Endodermal cell (in vitro differentiated cells): Measurements from ENCODE around the gene C10orf67. TPM values are rescaled to one million over a fixed set of nuclear protein-coding genes. Genes with fewer than 3 reads are reported as not detected.

Source experiments
- DNase-seq: peaks from one replicate; pipeline ENCODE4 v3.0.0-alpha.2; 2017
- H3K27ac ChIP-seq: 2 replicates; pipeline ENCODE4 v1.5.1; 2013; ENCODE audit warnings: mild to moderate bottlenecking, low read depth, low read length, moderate library complexity
- H3K27me3 ChIP-seq: 2 replicates; pipeline ENCODE4 v1.6.1; 2013; ENCODE audit warnings: mild to moderate bottlenecking, low read length, moderate library complexity; ENCODE audit not compliant: insufficient read depth, control insufficient read depth, poor library complexity, severe bottlenecking
- H3K36me3 ChIP-seq: 2 replicates; pipeline ENCODE4 v1.7.0; 2013; ENCODE audit warnings: mild to moderate bottlenecking, low read length, moderate library complexity; ENCODE audit not compliant: control insufficient read depth, insufficient read depth
- H3K4me1 ChIP-seq: one replicate; pipeline ENCODE4 v1.7.0; 2013; ENCODE audit warnings: low read length; ENCODE audit not compliant: control insufficient read depth, insufficient read depth
- H3K4me3 ChIP-seq: 2 replicates; pipeline ENCODE4 v1.5.1; 2013; ENCODE audit warnings: mild to moderate bottlenecking, low read length, moderate library complexity
- H3K9ac ChIP-seq: 2 replicates; pipeline ENCODE4 v1.6.1; 2013; ENCODE audit warnings: mild to moderate bottlenecking, low read length, moderate library complexity; ENCODE audit not compliant: poor library complexity, severe bottlenecking; ENCODE audit errors: extremely low read depth
- H3K9me3 ChIP-seq: 2 replicates; pipeline ENCODE4 v1.6.1; 2013; ENCODE audit warnings: mild to moderate bottlenecking, low read length, moderate library complexity; ENCODE audit not compliant: control insufficient read depth
- H3K27ac Mint-ChIP-seq: 2 replicates; pipeline ENCODE4 v1.8.0; 2020; ENCODE audit warnings: mixed read lengths
- H3K27me3 Mint-ChIP-seq: 2 replicates; pipeline ENCODE4 v1.8.0; 2021; ENCODE audit warnings: mild to moderate bottlenecking, mixed read lengths; ENCODE audit not compliant: insufficient read depth
- H3K36me3 Mint-ChIP-seq: 2 replicates; pipeline ENCODE4 v1.8.0; 2020; ENCODE audit warnings: low read depth, mixed read lengths
- H3K4me1 Mint-ChIP-seq: 2 replicates; pipeline ENCODE4 v1.8.0; 2020; ENCODE audit warnings: mixed read lengths
- H3K4me3 Mint-ChIP-seq: 2 replicates; pipeline ENCODE4 v1.8.0; 2020; ENCODE audit warnings: mild to moderate bottlenecking, moderate library complexity, mixed read lengths
- H3K9me3 Mint-ChIP-seq: 2 replicates; pipeline ENCODE4 v1.8.0; 2020; ENCODE audit warnings: mild to moderate bottlenecking, mixed read lengths
- CTCF ChIP-seq: fragments of 200-600 bp; sonication (generic); conservative IDR thresholded peaks from 2 replicates; pipeline ENCODE4 v1.5.0; 2021; ENCODE audit warnings: antibody characterized with exemption, mild to moderate bottlenecking
- WGBS, 2 experiments: methylation state at CpG; one replicate each; pipeline versions ENCODE4 v1.1.5 to v1.1.7; 2013; ENCODE audit warnings: missing lambda C conversion rate in 2 of 2, mixed read lengths in 1 of 2; ENCODE audit not compliant: insufficient coverage in 1 of 2, insufficient read length in 1 of 2; 5-methylcytosine and 5-hydroxymethylcytosine counted together
- total RNA-seq, 2 donors: library from RNA; stranded (reverse); fragmentation: NEBNext Ultra II Directional in 1 of 2; extraction: Animal tissue kit (Norgen Biotek cat#: 25700) in 1 of 2; gene quantifications; 2 replicates in 1 of 2; 3 replicates in 1 of 2; pipeline ENCODE4 v1.2.1, GENCODE V29; 2021

Gene C10orf67
- total RNA-seq, 2 donors from 2014 or later, result not detected

- 95 to 100% methylated on average over 1 of the region's 1 CpG for WGBS, 2 experiments
- H3K27me3 Mint-ChIP-seq, result no peaks in the 10 kb centered on the region
- no peak overlapping the region for H3K4me3 Mint-ChIP-seq
- H3K27ac Mint-ChIP-seq, result no peak overlapping the region
- H3K27ac ChIP-seq, result no peak overlapping the region
- H3K4me1 ChIP-seq, result no peaks in the 10 kb centered on the region
- no peak overlapping the region for H3K9ac ChIP-seq
- H3K9me3 Mint-ChIP-seq, result no peaks in the 10 kb centered on the region
- H3K36me3 Mint-ChIP-seq, result no peaks in the 10 kb centered on the region
- no peaks in the 10 kb centered on the region for H3K9me3 ChIP-seq
- DNase-seq, result no peak
- no peaks in the 10 kb centered on the region for H3K27me3 ChIP-seq
- H3K36me3 ChIP-seq, result no peaks in the 10 kb centered on the region
- no peak for TF ChIP-seq CTCF
- H3K4me1 Mint-ChIP-seq, result no peaks in the 10 kb centered on the region
- no peak overlapping the region for H3K4me3 ChIP-seq
Observed at GRCh38 chr10:23362069-23362830, 17.7 kb upstream of the C10orf67 start.

GRCh38 chr10:23361665-23362064, 17.1 kb upstream of the C10orf67 start:
- no peaks in the 10 kb centered on the region for H3K27me3 ChIP-seq
- H3K4me1 Mint-ChIP-seq, result no peaks in the 10 kb centered on the region
- no peak overlapping the region for H3K27ac Mint-ChIP-seq
- no peaks in the 10 kb centered on the region for H3K4me1 ChIP-seq
- 88 to 100% methylated on average over 1 to 2 of the region's 2 CpGs for WGBS, 2 experiments
- H3K36me3 ChIP-seq, result no peaks in the 10 kb centered on the region
- H3K9me3 Mint-ChIP-seq, result no peaks in the 10 kb centered on the region
- no peaks in the 10 kb centered on the region for H3K9me3 ChIP-seq
- H3K4me3 Mint-ChIP-seq, result no peak overlapping the region
- H3K27ac ChIP-seq, result no peak overlapping the region
- H3K4me3 ChIP-seq, result no peak overlapping the region
- no peak for TF ChIP-seq CTCF
- no peak overlapping the region for H3K9ac ChIP-seq
- H3K27me3 Mint-ChIP-seq, result no peaks in the 10 kb centered on the region
- DNase-seq, result no peak
- H3K36me3 Mint-ChIP-seq, result no peaks in the 10 kb centered on the region

GRCh38 chr10:23359692-23360380, 15.2 kb upstream of the C10orf67 start:
- no peaks in the 10 kb centered on the region for H3K27me3 Mint-ChIP-seq
- no peak overlapping the region for H3K27ac ChIP-seq
- no peak for DNase-seq
- no peak overlapping the region for H3K4me3 ChIP-seq
- H3K9me3 ChIP-seq, result no peaks in the 10 kb centered on the region
- H3K36me3 Mint-ChIP-seq, result no peaks in the 10 kb centered on the region
- no peaks in the 10 kb centered on the region for H3K36me3 ChIP-seq
- no peaks in the 10 kb centered on the region for H3K4me1 ChIP-seq
- TF ChIP-seq CTCF, result no peak
- no peak overlapping the region for H3K27ac Mint-ChIP-seq
- H3K9ac ChIP-seq, result no peak overlapping the region
- H3K9me3 Mint-ChIP-seq, result no peaks in the 10 kb centered on the region
- 83 to 87% methylated on average over 3 to 8 of the region's 8 CpGs for WGBS, 2 experiments
- H3K4me3 Mint-ChIP-seq, result no peak overlapping the region
- H3K27me3 ChIP-seq, result no peaks in the 10 kb centered on the region
- H3K4me1 Mint-ChIP-seq, result no peaks in the 10 kb centered on the region
